Peyer's patch (tissue), 4 donors: ENCODE measurements around the gene SYT6. TPM values are rescaled to one million over a fixed set of nuclear protein-coding genes. Genes with fewer than 3 reads are reported as not detected.

Experiments used
- DNase-seq, 3 donors: peaks; one replicate each; pipeline ENCODE4 v3.0.0-alpha.2; 2017 to 2019
- H3K27ac ChIP-seq, 4 donors: fragments of 200-600 bp; sonication (generic); one replicate each; pipeline ENCODE4 v1.5.1; 2016 to 2019
- H3K27me3 ChIP-seq, 2 donors: fragments of 200-600 bp; sonication (generic); one replicate each; pipeline ENCODE4 v1.5.1; 2019
- H3K36me3 ChIP-seq, 3 donors: fragments of 200-600 bp; sonication (generic); one replicate each; pipeline ENCODE4 v1.5.1; 2016 to 2019
- H3K4me1 ChIP-seq, 4 donors: fragments of 200-600 bp; sonication (generic); one replicate each; pipeline ENCODE4 v1.5.1; 2016 to 2019
- H3K4me3 ChIP-seq, 4 donors: fragments of 200-600 bp; sonication (generic); 1 replicate in 3 of 4; 2 replicates in 1 of 4; pipeline ENCODE4 v1.5.1; 2016 to 2019; ENCODE audit warnings: mild to moderate bottlenecking in 1 of 4
- H3K9me3 ChIP-seq, 4 donors: fragments of 200-600 bp; sonication (generic); one replicate each; pipeline ENCODE4 v1.5.1; 2016 to 2019; ENCODE audit warnings: mild to moderate bottlenecking in 1 of 4
- CTCF ChIP-seq, 6 experiments: fragments of 450-650 bp in 4 of 6; fragments of 200-600 bp in 2 of 6; sonication (generic) in 1 of 6; IDR thresholded peaks; one replicate each; pipeline ENCODE4 v1.5.1; 2017 to 2019; ENCODE audit warnings: antibody characterized with exemption in 6 of 6, mild to moderate bottlenecking in 3 of 6, moderate library complexity in 1 of 6
- POLR2A ChIP-seq, 2 donors: fragments of 450-650 bp; IDR thresholded peaks; one replicate each; pipeline ENCODE4 v1.5.1; 2017; ENCODE audit warnings: antibody characterized with exemption in 2 of 2, mild to moderate bottlenecking in 2 of 2, moderate library complexity in 2 of 2
- total RNA-seq, 4 donors: library from RNA; depleted of rRNA; stranded (reverse); fragments of >200 nt; gene quantifications; one replicate each; pipeline ENCODE4 v1.1.0, GENCODE V29; 2016

Gene SYT6
- total RNA-seq, 4 donors from 2014 or later = not detected

- H3K4me3 ChIP-seq = no peak overlapping the region
- DNase-seq = no peak
- no peaks in the 10 kb centered on the region for H3K4me1 ChIP-seq
- no peak for TF ChIP-seq CTCF (IDR thresholded peaks at IDR 0.05)
- TF ChIP-seq POLR2A (IDR thresholded peaks at IDR 0.05) = no peak
- H3K27ac ChIP-seq = no peak overlapping the region
- H3K27me3 ChIP-seq = no peaks in the 10 kb centered on the region
- H3K36me3 ChIP-seq = no peaks in the 10 kb centered on the region
- H3K9me3 ChIP-seq = no peaks in the 10 kb centered on the region
These were observed 8.0 kb downstream of the SYT6 start for GRCh38 chr1:114145504-114146151.

DNA sequence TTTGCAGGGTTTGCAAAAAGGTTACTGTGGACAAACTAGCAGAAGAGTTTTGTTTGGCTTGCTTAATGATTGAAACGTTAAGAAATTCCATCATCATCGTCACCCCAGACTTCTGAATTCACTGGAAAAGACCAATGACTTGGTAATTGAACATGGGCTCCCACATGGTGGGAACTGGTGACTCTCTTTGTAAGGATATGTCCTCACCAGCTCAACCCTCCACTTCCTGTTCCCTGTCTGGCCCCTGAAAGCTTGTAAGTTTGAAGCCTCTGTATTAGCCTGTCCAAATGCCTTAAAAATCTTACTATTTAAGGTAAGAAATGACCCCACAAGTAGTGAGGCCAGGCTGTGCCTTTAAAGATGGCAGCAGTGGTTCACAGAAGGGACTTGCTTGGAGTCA, 9.7 kb downstream of the SYT6 start:
- no peak for DNase-seq
- TF ChIP-seq POLR2A (IDR thresholded peaks at IDR 0.05) (no peak), CTCF (IDR thresholded peaks at IDR 0.05) (no peak)
- no peaks in the 10 kb centered on the region for H3K36me3 ChIP-seq
- H3K4me1 ChIP-seq = no peaks in the 10 kb centered on the region
- H3K27me3 ChIP-seq = no peaks in the 10 kb centered on the region
- no peaks in the 10 kb centered on the region for H3K9me3 ChIP-seq
- no peak overlapping the region for H3K27ac ChIP-seq
- no peak overlapping the region for H3K4me3 ChIP-seq

- H3K4me1 ChIP-seq = no peaks in the 10 kb centered on the region
- H3K27me3 ChIP-seq = no peaks in the 10 kb centered on the region
- no peak overlapping the region for H3K4me3 ChIP-seq
- TF ChIP-seq POLR2A (IDR thresholded peaks at IDR 0.05) (no peak), CTCF (IDR thresholded peaks at IDR 0.05) (no peak)
- no peak overlapping the region for H3K27ac ChIP-seq
- no peaks in the 10 kb centered on the region for H3K36me3 ChIP-seq
- no peaks in the 10 kb centered on the region for H3K9me3 ChIP-seq
- DNase-seq = no peak
These were observed 14.1 kb downstream of the SYT6 start for GRCh38 chr1:114139540-114139939.

GRCh38 chr1:114137497-114137896, 16.2 kb downstream of the SYT6 start:
- no peaks in the 10 kb centered on the region for H3K9me3 ChIP-seq
- no peak overlapping the region for H3K27ac ChIP-seq
- no peak for DNase-seq
- TF ChIP-seq CTCF (IDR thresholded peaks at IDR 0.05) = no peak
- no peak for TF ChIP-seq POLR2A (IDR thresholded peaks at IDR 0.05)
- no peaks in the 10 kb centered on the region for H3K27me3 ChIP-seq
- no peak overlapping the region for H3K4me3 ChIP-seq
- H3K4me1 ChIP-seq = no peaks in the 10 kb centered on the region
- no peaks in the 10 kb centered on the region for H3K36me3 ChIP-seq

DNA sequence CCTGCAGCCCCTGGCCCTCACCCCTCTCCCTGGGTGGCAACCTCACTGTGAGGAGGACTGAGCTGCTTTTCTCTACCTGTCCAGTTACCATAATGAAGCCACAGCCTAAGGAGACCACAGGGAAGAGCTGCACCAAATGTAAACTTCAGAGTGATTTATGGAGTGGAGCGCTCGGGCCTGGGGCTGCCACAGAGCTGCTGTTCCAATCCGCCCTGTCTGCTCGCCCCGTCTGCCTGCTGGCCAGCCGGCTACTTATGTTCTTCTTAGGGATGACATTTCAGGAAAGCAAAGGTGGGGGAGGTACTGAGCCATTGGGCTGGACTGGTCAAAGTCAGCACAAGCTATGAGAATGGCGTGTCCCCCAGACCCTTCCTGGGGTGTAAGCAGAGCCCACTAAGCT, 17.9 kb downstream of the SYT6 start:
- H3K9me3 ChIP-seq = no peaks in the 10 kb centered on the region
- H3K4me1 ChIP-seq = no peaks in the 10 kb centered on the region
- no peaks in the 10 kb centered on the region for H3K27me3 ChIP-seq
- TF ChIP-seq CTCF (IDR thresholded peaks at IDR 0.05) (no peak), POLR2A (IDR thresholded peaks at IDR 0.05) (no peak)
- no peak overlapping the region for H3K4me3 ChIP-seq
- no peak for DNase-seq
- H3K27ac ChIP-seq = no peak overlapping the region
- no peaks in the 10 kb centered on the region for H3K36me3 ChIP-seq

DNA sequence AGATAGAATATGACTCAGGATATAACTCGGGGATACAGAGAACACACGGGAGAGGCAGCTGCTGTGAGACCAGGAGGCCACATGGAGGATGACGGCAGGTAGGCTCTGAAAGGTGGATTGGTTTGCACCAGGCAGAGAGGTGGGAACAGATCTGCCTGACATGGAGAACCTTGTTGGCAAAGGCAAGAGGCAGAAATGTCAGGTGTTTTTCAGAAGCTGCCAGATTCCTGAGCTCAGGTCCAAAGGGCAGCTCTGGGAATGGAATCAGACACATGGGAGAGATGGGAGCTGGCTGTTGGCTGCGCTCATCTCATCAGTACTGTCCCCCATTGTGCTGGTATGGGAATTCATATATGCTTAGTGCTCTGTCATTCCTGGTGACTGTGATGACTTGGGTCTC, 19.2 kb downstream of the SYT6 start:
- Histone ChIP-seq H3K4me1 (no peaks in the 10 kb centered on the region), H3K9me3 (no peaks in the 10 kb centered on the region), H3K36me3 (no peaks in the 10 kb centered on the region), H3K27ac (no peak overlapping the region), H3K27me3 (no peaks in the 10 kb centered on the region), H3K4me3 (no peak overlapping the region)
- no peak for DNase-seq
- TF ChIP-seq CTCF (IDR thresholded peaks at IDR 0.05) (no peak), POLR2A (IDR thresholded peaks at IDR 0.05) (no peak)
